ENCODE measurements around the gene RCC1. TPM values are rescaled to one million over a fixed set of nuclear protein-coding genes. Genes with fewer than 3 reads are reported as not detected.
"Not testable (repeated sequence)": the region's sequence is repeated elsewhere in the genome, so short reads cannot be mapped to it uniquely, and the experiment has no call there.

The RCC1 gene
- total RNA-seq, 2 donors from 2014 or later = 29.9 to 101 TPM

- Histone ChIP-seq H3K27ac (no peak overlapping the region), H3K9ac (ENCODE audit: low read depth in 2 of 2, low read length in 2 of 2) (no peak overlapping the region), H3K9me3 (no peaks in the 10 kb centered on the region), H3K4me1 (peaks cover 25% of the 10 kb centered on the region), H3K27me3 (no peaks in the 10 kb centered on the region), H3K36me3 (no peaks in the 10 kb centered on the region), H3K4me3 (no peak overlapping the region)
- DNase-seq = no peak
- no peak for TF ChIP-seq CTCF (IDR thresholded peaks at IDR 0.05)
- intact Hi-C loops (cut with DNase I) = no loop called here
Observed at GRCh38 chr1:28512058-28512611, 6.3 kb downstream of the RCC1 start.

GRCh38 chr1:28514445-28514933, 8.6 kb downstream of the RCC1 start:
- peaks cover 13% of the 10 kb centered on the region for H3K4me1 ChIP-seq
- H3K27me3 ChIP-seq; DNase-seq; H3K27ac ChIP-seq; intact Hi-C loops (cut with DNase I); H3K9ac ChIP-seq (ENCODE audit: low read depth in 2 of 2, low read length in 2 of 2); H3K4me3 ChIP-seq; H3K9me3 ChIP-seq; H3K36me3 ChIP-seq: not testable (repeated sequence)

GRCh38 chr1:28516518-28516956, 10.7 kb downstream of the RCC1 start:
- no peak for DNase-seq
- intact Hi-C loops (cut with DNase I) = loop anchor here (5.0 kb wide), 2 partner anchors 86 to 361 kb away; no protein-coding TSS in a partner anchor
- no peak overlapping the region for H3K4me3 ChIP-seq
- H3K4me1 ChIP-seq = peaks cover 7% of the 10 kb centered on the region
- H3K27me3 ChIP-seq = no peaks in the 10 kb centered on the region
- no peaks in the 10 kb centered on the region for H3K36me3 ChIP-seq
- H3K9ac ChIP-seq (ENCODE audit: low read depth in 2 of 2, low read length in 2 of 2) = no peak overlapping the region
- H3K27ac ChIP-seq = no peak overlapping the region
- no peaks in the 10 kb centered on the region for H3K9me3 ChIP-seq
- TF ChIP-seq CTCF (IDR thresholded peaks at IDR 0.05) = no peak

GRCh38 chr1:28517649-28517999, 11.8 kb downstream of the RCC1 start:
- TF ChIP-seq CTCF (IDR thresholded peaks at IDR 0.05) = no peak
- Histone ChIP-seq H3K4me1 (peaks cover 7% of the 10 kb centered on the region), H3K27ac (peak overlapping the region; percentile 81), H3K27me3 (no peaks in the 10 kb centered on the region), H3K4me3 (peak overlapping the region; percentile 59), H3K36me3 (no peaks in the 10 kb centered on the region), H3K9me3 (no peaks in the 10 kb centered on the region), H3K9ac (ENCODE audit: low read depth in 2 of 2, low read length in 2 of 2) (peak overlapping the region; percentile 33 to 42)
- intact Hi-C loops (cut with DNase I) = loop anchor here (5.0 kb wide), 2 partner anchors 85 to 360 kb away; no protein-coding TSS in a partner anchor
- DNase-seq = peak; percentile 32

- TF ChIP-seq CTCF (IDR thresholded peaks at IDR 0.05) = peak; percentile 99
- Histone ChIP-seq H3K9me3 (no peaks in the 10 kb centered on the region), H3K27me3 (no peaks in the 10 kb centered on the region), H3K4me3 (peak overlapping the region; percentile 59), H3K4me1 (peaks cover 7% of the 10 kb centered on the region), H3K36me3 (no peaks in the 10 kb centered on the region), H3K27ac (peak overlapping the region; percentile 81), H3K9ac (ENCODE audit: low read depth in 2 of 2, low read length in 2 of 2) (peak overlapping the region; percentile 70 to 84)
- intact Hi-C loops (cut with DNase I) = loop anchor here (5.0 kb wide), 2 partner anchors 84 to 359 kb away; no protein-coding TSS in a partner anchor
- peak; percentile 95 for DNase-seq
Observed at GRCh38 chr1:28518000-28518744, 12.3 kb downstream of the RCC1 start.

Measured in colonic mucosa (tissue), 4 donors.